Mucosa of rectum (tissue), 2 donors: ENCODE results near the gene NOXA1.
"Not testable (repeated sequence)": the region's sequence is repeated elsewhere in the genome, so short reads cannot be mapped to it uniquely, and the experiment has no call there.

Experiments used
- H3K27ac ChIP-seq, 2 donors: one replicate each; pipeline ENCODE4 v1.7.0; 2013; ENCODE audit warnings: inconsistent platforms in 2 of 2, low read depth in 2 of 2, low read length in 2 of 2
- H3K27me3 ChIP-seq, 2 donors: one replicate each; pipeline ENCODE4 v1.7.0; 2013; ENCODE audit warnings: low read length in 2 of 2; ENCODE audit not compliant: control insufficient read depth in 2 of 2, insufficient read depth in 2 of 2
- H3K36me3 ChIP-seq, 2 donors: one replicate each; pipeline ENCODE4 v1.7.0; 2013; ENCODE audit warnings: low read length in 2 of 2; ENCODE audit not compliant: control insufficient read depth in 2 of 2, insufficient read depth in 2 of 2
- H3K4me1 ChIP-seq, 2 donors: one replicate each; pipeline ENCODE4 v1.7.0; 2013; ENCODE audit warnings: low read length in 2 of 2, mild to moderate bottlenecking in 1 of 2; ENCODE audit not compliant: control insufficient read depth in 2 of 2, insufficient read depth in 2 of 2
- H3K4me3 ChIP-seq, 2 donors: one replicate each; pipeline ENCODE4 v1.7.0; 2013; ENCODE audit warnings: low read length in 2 of 2
- H3K9ac ChIP-seq, 2 donors: one replicate each; pipeline ENCODE4 v1.7.0; 2013; ENCODE audit warnings: low read length in 2 of 2, low read depth in 1 of 2, mild to moderate bottlenecking in 1 of 2
- H3K9me3 ChIP-seq, 2 donors: one replicate each; pipeline ENCODE4 v1.7.0; 2013; ENCODE audit warnings: low read length in 2 of 2; ENCODE audit not compliant: control insufficient read depth in 2 of 2
- donor health status: healthy.
- donor health status: Normal muscosa, but diverticular disease.

The NOXA1 gene

DNA sequence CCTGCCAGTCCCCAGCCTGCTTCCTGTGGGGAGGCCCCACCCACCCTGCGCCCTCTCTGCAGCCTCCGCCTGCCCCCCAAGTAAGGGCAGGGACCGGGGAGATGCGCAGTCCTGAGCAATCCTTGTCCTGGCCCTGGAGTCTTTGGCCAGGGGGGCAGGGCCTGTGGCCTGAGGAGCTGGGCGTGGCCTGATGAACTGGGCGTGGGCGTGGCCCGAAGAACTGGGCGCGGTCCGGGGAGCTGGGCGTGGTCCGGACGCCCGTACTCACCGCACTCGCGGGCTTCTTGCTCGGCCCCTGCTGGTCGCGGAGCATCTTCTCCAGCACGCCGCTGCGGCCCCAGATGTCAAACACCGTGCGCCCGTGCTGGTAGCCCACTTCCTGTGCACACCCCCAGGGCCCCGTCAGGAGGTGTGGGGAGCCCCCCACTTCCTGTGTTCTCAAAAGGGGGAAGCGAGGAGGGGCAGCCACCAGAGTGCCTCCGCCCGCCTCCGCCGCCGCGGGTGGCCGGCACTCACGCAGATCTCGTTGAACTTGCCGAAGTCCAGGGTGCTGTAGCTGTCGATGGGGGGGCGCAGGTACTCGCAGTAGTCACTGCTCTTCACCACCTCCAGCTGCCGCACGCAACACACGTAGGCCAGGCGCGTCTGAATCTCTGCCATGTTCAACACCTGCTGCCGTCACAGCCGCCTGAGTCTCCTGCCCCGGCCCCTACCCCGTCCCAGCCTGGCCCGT lies 38.6 kb downstream of the NOXA1 start:
- Histone ChIP-seq H3K27ac (peak overlapping the region in 1 of 2 donors; percentile 38), H3K4me3 (no peak overlapping the region), H3K36me3 (no peaks in the 10 kb centered on the region), H3K9ac (no peak overlapping the region), H3K9me3 (no peaks in the 10 kb centered on the region), H3K4me1 (peaks cover 13% of the 10 kb centered on the region in 2 donors), H3K27me3 (no peaks in the 10 kb centered on the region)

DNA sequence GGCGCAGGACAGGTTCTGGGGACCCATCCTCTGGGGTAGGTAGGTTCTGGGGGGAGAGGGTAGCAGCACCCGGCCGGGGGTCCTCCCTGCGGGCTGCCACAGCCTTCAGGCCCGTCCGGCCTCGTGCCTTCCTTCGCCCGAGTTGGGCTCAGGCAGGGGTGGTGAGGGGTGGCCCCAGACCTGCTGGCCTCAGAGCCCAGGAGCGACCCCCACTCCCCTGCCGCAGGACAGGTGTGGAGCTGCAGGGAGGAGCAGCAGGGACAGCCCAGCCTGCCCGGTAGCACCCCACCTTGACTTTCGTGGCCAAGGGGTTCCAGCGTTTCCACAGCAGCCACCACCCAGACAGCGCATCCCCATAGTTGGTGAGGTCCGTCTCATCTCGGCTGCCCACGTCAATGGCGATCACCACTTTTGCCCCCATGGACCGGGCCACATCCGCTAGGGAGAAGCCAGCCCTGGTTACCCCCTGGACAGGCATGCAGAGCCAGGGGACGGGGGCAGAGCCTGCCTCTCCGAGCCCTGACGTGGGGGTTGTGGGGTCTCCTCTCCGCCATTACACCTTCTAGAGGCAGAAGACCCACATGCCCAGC lies 39.3 kb downstream of the NOXA1 start:
- H3K27ac ChIP-seq = peak overlapping the region in 1 of 2 donors; percentile 38

DNA sequence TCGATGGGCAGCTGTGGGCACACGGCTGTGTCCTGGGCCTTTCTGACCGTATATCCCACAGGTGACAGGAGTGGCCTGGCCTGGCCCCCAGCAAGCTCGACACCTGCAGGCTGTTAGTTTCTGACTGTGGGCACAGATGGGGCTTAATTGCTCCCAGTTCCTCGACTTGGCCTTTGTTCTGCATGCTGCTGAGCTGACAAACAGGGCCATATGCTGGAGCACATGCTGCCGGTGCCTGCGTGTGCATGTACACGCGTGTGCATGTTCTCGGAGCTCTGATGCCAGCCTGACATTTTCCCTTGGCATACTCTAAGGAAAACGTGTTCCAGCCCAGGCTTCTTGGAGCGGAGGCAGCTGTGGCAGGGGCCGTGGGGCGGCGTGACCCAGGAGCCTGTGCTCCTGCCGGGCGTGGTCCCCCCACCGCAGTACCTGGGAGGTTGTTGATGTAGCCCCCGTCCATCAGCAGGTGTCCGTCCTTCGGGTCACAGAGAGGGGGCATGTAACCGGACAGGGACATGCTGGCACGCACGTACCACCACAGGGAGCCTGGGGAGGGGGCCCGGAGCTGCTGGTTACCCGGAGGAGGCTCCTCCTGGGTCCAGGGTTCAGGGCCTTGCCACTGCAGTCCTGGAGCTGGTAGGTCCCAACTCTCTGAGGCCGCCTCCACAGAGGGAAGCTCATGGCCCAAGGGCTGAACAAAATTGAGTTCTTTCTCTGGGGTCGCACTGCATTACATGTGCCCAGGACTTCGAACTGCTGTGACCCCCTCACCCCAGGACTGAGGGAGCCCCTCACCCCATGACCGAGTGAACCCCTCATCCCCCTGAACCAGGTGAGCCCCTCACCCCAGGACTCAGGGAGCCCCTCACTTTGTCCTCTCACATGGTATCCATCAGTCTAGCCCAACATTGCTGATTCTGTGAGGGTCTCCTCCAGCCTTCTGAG lies 40.1 kb downstream of the NOXA1 start:
- Histone ChIP-seq H3K9me3 (no peaks in the 10 kb centered on the region), H3K27ac (no peak overlapping the region), H3K36me3 (no peaks in the 10 kb centered on the region), H3K4me3 (no peak overlapping the region), H3K4me1 (peaks cover 9 to 11% of the 10 kb centered on the region in 2 donors), H3K27me3 (no peaks in the 10 kb centered on the region), H3K9ac (no peak overlapping the region)

More for the DNA sequence above, 39.3 kb downstream of the NOXA1 start:
- Histone ChIP-seq H3K9ac (no peak overlapping the region), H3K27me3 (no peaks in the 10 kb centered on the region), H3K4me3 (no peak overlapping the region), H3K9me3 (no peaks in the 10 kb centered on the region), H3K36me3 (no peaks in the 10 kb centered on the region), H3K4me1 (peaks cover 13% of the 10 kb centered on the region in 2 donors)

DNA sequence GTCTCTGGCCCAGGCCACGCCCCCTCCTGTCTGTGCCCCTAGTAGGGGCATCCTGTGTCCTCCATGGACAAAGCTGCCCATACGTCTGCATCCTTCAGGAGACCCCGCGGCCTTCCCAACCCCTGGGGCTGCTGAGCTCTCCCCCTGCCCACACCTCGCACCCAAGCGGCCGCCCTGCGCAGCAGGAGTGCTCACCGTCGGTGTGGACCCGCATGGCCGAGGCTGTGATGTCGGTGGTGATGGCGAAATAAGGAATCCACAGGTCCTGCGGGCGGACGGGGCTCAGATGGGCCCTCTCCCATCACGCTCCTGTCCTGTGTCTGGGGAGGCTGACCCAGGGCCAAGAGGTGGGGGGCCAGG lies 40.7 kb downstream of the NOXA1 start:
- peaks cover 5 to 6% of the 10 kb centered on the region in 2 donors for H3K4me1 ChIP-seq
- H3K4me3 ChIP-seq = no peak overlapping the region

DNA sequence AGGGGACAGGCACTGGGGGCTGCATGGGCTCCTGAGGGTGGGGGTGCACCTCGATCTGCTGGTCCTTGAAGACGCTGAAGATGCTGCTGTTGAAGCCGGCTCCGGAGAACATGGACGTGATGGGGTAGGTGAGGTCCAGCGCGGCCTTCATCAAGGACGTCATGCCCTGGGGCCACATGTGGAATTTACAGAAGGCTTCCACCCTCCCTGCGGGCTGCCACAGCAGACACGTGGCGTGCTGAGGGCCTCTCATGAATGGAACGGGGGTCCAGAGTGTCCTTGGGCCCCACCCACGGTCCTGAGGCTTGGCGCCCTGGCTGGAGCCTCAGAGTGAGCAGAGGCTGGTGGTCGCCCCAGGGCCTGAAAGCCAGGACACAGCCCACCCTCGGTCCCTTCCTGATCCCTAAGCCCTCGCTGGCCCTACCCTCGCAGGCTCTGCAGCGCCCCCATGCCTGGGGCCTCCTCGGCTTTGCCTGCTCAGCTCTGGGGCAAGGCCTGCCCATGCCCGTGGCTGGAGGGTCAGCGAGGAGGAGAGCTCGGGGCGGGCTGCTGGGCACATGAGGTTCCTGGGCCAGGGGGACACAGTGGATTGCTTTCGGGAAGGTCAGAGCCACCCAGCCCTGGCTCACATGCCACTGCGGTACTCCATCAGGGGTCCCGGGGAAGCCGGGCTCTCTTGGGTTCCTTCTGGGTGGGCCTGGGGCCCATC lies 41.3 kb downstream of the NOXA1 start:
- no peak overlapping the region for H3K9ac ChIP-seq
- H3K36me3 ChIP-seq = no peaks in the 10 kb centered on the region
- no peaks in the 10 kb centered on the region for H3K9me3 ChIP-seq
- H3K27me3 ChIP-seq = no peaks in the 10 kb centered on the region
- H3K4me3 ChIP-seq = no peak overlapping the region
- H3K4me1 ChIP-seq = peaks cover 4% of the 10 kb centered on the region in 2 donors
- no peak overlapping the region for H3K27ac ChIP-seq

More for the DNA sequence above, 40.7 kb downstream of the NOXA1 start:
- Histone ChIP-seq H3K9me3 (no peaks in the 10 kb centered on the region), H3K36me3 (no peaks in the 10 kb centered on the region), H3K27ac (no peak overlapping the region), H3K9ac (no peak overlapping the region), H3K27me3 (no peaks in the 10 kb centered on the region)

DNA sequence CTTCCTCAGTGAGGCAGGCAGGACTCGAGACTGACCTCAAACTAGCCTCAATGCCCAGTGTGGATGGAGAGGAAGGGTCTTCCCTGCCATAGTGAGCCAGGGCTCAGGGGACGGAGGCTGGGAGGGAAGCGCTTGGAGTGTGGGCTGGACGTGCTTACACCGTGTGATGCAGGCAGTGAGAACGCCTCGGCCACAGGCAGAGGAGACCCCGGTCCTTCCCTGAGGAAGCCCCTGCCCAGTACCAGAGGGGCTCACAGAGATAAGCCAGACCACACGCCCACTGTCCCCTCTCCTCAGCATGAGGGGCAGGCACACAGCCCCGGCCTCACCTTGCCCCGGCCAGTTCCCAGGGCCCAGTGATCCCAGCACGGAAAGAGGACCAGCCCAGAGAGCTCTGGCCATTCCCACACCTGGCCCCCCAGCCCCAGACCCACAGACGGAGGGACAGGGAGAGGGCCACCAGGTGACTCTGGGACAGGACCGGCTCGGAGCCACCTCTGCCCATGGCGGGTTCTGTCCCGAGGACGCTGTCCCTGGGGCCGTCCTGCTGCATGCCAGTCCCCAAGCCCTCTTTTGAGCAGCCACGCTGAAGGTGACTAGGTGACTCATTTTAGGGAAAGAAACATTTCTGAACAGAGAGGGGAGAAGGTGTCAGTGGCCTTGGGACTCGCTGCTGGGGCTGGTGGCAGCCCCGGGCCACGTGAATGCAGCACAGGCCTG lies 42.0 kb downstream of the NOXA1 start:
- Histone ChIP-seq H3K9ac (no peak overlapping the region), H3K36me3 (no peaks in the 10 kb centered on the region), H3K9me3 (no peaks in the 10 kb centered on the region), H3K4me3 (no peak overlapping the region), H3K4me1 (no peaks in the 10 kb centered on the region), H3K27me3 (no peaks in the 10 kb centered on the region), H3K27ac (no peak overlapping the region)

DNA sequence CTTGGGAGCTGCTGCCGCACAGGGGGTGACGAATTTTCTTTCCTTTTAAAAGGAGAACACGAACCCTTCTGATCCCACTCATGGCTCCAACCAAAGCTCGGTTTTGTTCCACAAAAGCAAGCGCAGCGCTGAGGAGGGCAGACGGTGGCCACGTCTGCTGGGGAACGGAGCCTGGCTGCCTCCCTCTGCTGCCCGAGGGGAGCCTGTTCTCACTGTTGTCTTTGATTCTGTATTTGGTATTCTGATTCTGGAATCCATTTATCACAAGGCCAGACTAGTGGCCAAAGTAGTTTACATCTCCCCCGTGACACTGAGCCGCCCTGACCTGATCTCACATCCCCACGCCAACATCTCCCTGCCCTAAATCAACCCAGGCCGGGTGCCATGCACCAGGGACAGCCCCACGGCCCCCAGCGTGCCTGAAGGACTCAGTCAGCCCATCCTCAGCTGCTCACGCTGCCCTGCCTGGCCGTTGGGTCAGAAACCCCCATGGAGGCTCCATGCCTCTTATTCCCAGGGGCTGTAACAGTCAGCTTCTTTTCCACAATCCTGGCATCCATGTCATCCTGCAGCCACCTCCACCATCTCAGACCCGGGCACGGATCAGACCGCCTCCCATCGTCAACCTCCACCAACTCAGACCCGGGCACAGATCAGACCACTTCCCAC lies 42.7 kb downstream of the NOXA1 start:
- Histone ChIP-seq H3K4me1 (no peaks in the 10 kb centered on the region), H3K9me3 (no peaks in the 10 kb centered on the region), H3K27me3 (no peaks in the 10 kb centered on the region), H3K27ac (no peak overlapping the region), H3K36me3 (no peaks in the 10 kb centered on the region), H3K4me3 (no peak overlapping the region), H3K9ac (no peak overlapping the region)

DNA sequence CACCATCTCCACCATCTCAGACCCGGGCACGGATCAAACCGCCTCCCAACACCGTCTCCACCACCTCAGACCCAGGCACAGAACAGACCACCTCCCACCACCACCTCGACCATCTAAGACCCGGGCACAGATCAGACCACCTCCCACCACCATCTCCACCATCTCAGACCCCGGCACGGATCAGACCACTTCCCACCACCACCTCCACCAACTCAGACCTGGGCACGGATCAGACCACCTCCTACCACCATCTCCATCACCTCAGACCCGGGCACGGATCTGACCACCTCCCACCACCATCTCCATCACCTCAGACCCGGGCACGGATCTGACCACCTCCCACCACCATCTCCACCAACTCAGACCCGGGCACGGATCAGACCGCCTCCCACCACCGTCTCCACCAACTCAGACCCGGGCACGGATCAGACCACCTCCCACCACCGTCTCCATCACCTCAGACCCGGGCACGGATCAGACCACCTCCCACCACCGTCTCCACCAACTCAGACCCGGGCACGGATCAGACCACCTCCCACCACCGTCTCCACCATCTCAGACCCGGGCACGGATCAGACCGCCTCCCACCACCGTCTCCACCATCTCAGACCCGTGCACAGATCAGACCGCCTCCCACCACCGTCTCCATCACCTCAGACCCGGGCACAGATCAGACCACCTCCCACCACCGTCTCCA lies 43.3 kb downstream of the NOXA1 start:
- not testable (repeated sequence) for H3K4me3 ChIP-seq, H3K9me3 ChIP-seq, H3K36me3 ChIP-seq, H3K27me3 ChIP-seq, H3K4me1 ChIP-seq, H3K9ac ChIP-seq, H3K27ac ChIP-seq

DNA sequence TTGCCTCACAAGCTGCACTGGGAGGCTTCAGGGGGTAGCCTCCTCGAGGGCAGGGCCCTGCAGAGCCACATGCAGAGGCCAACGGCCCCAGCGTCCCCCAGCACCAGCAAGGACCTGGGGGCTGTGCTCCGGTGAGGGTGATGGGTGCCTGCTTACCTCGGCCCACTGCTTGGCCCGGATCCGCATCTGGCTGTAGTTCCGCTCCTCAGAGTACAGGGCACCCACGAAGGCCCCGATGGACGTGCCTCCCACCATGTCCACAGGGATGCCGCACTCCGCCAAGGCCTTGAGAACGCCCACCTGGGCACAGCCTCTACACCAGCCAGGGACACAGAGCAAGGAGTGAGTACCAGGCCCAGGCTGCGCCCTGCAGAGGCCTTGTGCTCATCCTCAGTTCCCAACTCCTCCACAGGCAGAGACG lies 44.0 kb downstream of the NOXA1 start:
- Histone ChIP-seq H3K9me3 (no peaks in the 10 kb centered on the region), H3K27me3 (no peaks in the 10 kb centered on the region), H3K4me3 (no peak overlapping the region), H3K27ac (no peak overlapping the region), H3K36me3 (no peaks in the 10 kb centered on the region), H3K9ac (no peak overlapping the region), H3K4me1 (no peaks in the 10 kb centered on the region)
